ENCODE results near the gene NAA10.

NAA10 gene

GRCh38 chrX:153947009-153947769 lies 12.4 kb upstream of the NAA10 start:
- DNase-seq: peak; percentile 27

GRCh38 chrX:153945956-153946943 lies 11.4 kb upstream of the NAA10 start:
- no peak for DNase-seq

- DNase-seq: no peak
Measured at GRCh38 chrX:153944800-153945150, 9.9 kb upstream of the NAA10 start.

GRCh38 chrX:153944140-153944799 lies 9.4 kb upstream of the NAA10 start, which contains the start of gene RENBP:
RENBP (minus strand) TSS chrX:153944643; CDS start chrX:153944610, 33 bp downstream.
- no peak for DNase-seq

- DNase-seq: no peak
Measured at GRCh38 chrX:153941336-153942252, 6.8 kb upstream of the NAA10 start.

- DNase-seq: no peak
Measured at GRCh38 chrX:153939573-153939972, 4.7 kb upstream of the NAA10 start.

- no peak for DNase-seq
Measured at GRCh38 chrX:153938226-153938786, 3.5 kb upstream of the NAA10 start.

GRCh38 chrX:153937056-153937455 lies 2.2 kb upstream of the NAA10 start:
- no peak for DNase-seq

- no peak for DNase-seq
Measured at GRCh38 chrX:153935326-153935851, 552 bp upstream of the NAA10 start.

GRCh38 chrX:153934148-153934761 lies 582 bp downstream of the NAA10 start:
- DNase-seq: no peak

GRCh38 chrX:153933748-153934147 lies 1.1 kb downstream of the NAA10 start:
- no peak for DNase-seq

- no peak for DNase-seq
Measured at GRCh38 chrX:153932220-153932915, 2.5 kb downstream of the NAA10 start.

- no peak for DNase-seq
Measured at GRCh38 chrX:153931748-153932147, 3.1 kb downstream of the NAA10 start.

GRCh38 chrX:153931151-153931550 lies 3.7 kb downstream of the NAA10 start:
- DNase-seq: no peak

- DNase-seq: no peak
Measured at GRCh38 chrX:153930011-153930910, 4.6 kb downstream of the NAA10 start.

GRCh38 chrX:153929576-153929975 lies 5.3 kb downstream of the NAA10 start:
- DNase-seq: no peak

- no peak for DNase-seq
Measured at GRCh38 chrX:153928846-153929245, 6.0 kb downstream of the NAA10 start.

GRCh38 chrX:153927922-153928760 lies 6.7 kb downstream of the NAA10 start:
- DNase-seq: peak; percentile 97

- DNase-seq: no peak
Measured at GRCh38 chrX:153927672-153927921, 7.2 kb downstream of the NAA10 start.
